Cardiac fibroblast (primary cell): Measurements from ENCODE around the gene CCDC73.
"Not testable (repeated sequence)": the region's sequence is repeated elsewhere in the genome, so short reads cannot be mapped to it uniquely, and the experiment has no call there.

Experiments used
- DNase-seq, 2 donors: peaks; one replicate each; pipeline versions ENCODE4 v3.0.0 to v3.0.0-alpha.2; 2010; ENCODE audit warnings: low read depth in 2 of 2
- H3K4me3 ChIP-seq, 2 donors: replicated peaks in 1 of 2; 1 replicate in 1 of 2; 2 replicates in 1 of 2; pipeline ENCODE4 v1.5.1; 2011; ENCODE audit warnings: low read depth in 2 of 2, low read length in 2 of 2, mild to moderate bottlenecking in 2 of 2, moderate library complexity in 1 of 2
- TF ChIP-seq, protein P1 (sequence below): IDR thresholded peaks from one replicate; pipeline ENCODE4 v1.5.1; 2011; ENCODE audit warnings: low read depth, mild to moderate bottlenecking, low read length, inconsistent platforms

The CCDC73 gene

DNA sequence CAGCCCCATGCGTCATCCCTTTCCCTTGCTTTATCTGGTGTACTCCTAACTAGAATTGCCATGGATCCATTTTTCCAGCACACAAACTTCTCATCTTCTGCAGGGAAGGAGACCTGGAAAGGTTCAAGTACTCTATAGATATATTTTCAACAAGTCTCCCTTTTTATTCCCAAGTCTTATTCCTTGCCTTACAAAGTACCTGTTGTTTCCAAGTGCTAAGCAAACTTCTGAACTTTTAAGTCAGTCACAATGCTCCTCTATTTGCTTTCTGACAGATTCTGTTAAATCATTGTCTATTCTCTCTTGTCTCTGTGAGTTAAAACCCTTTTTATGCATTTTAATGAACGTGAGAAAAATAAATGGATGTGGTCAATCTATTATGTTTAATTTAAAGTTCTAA, 20.4 kb downstream of the CCDC73 start:
- TF ChIP-seq, protein P1, sequence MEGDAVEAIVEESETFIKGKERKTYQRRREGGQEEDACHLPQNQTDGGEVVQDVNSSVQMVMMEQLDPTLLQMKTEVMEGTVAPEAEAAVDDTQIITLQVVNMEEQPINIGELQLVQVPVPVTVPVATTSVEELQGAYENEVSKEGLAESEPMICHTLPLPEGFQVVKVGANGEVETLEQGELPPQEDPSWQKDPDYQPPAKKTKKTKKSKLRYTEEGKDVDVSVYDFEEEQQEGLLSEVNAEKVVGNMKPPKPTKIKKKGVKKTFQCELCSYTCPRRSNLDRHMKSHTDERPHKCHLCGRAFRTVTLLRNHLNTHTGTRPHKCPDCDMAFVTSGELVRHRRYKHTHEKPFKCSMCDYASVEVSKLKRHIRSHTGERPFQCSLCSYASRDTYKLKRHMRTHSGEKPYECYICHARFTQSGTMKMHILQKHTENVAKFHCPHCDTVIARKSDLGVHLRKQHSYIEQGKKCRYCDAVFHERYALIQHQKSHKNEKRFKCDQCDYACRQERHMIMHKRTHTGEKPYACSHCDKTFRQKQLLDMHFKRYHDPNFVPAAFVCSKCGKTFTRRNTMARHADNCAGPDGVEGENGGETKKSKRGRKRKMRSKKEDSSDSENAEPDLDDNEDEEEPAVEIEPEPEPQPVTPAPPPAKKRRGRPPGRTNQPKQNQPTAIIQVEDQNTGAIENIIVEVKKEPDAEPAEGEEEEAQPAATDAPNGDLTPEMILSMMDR: no peak
- DNase-seq: no peak
- H3K4me3 ChIP-seq: no peak overlapping the region

DNA sequence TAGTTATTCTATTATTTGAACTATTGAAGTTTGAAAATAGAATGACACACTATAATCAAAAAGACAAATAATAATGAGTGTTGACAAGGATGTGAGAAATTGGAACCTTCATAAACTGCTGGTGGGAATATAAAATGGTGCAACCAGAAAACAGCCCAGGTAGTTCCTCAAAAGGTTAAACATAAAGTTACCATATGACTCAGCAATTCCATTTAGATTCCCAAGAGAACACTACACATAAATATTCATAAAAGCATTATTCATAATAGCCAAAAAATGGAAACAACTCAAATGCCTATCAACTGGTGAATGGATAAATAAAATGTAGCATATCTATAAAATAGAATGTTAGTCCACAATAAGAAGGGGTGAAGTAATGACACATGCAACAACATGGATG, 21.7 kb downstream of the CCDC73 start:
- no peak overlapping the region for H3K4me3 ChIP-seq
- TF ChIP-seq, protein P1: no peak
- DNase-seq: no peak

DNA sequence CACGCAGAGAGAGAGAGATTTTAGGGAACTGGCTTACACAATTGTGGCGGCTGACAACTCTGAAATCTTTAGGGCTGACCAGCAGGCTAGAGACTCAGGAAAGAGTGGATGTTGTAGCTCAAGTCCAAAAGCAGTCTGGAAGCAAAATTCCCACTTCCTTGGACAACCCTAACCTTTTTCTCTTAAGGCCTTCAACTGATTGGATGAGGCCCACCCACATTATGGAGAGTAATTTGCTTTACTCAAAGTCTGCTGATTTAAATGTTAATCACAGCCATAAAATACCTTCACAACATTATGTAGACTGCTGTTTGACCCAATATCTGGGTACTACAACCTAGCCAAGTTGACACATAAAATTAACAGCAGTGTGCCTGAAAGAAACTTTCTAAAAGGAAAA, 32.7 kb downstream of the CCDC73 start:
- H3K4me3 ChIP-seq, DNase-seq: not testable (repeated sequence)

DNA sequence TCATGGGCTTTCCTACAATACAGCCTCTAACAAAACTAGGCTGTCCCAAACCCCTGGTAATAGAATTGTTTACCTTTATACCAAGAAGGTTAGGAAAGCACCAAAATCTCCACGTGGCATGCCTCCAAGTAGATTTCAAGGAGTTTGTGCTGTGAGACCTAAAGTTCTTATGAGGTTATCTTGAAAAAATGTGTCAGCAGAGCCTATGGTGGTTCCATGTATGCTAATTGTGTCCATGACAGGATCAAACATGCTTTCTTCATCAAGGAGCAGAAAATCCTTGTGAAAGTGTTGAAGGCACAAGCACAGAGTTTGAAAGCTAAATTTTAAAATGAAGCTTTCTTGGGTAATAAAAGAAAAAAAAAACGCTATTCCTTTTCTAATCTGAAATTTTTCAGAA, 36.2 kb downstream of the CCDC73 start:
- no peak for DNase-seq
- TF ChIP-seq, protein P1: no peak
- no peak overlapping the region for H3K4me3 ChIP-seq

DNA sequence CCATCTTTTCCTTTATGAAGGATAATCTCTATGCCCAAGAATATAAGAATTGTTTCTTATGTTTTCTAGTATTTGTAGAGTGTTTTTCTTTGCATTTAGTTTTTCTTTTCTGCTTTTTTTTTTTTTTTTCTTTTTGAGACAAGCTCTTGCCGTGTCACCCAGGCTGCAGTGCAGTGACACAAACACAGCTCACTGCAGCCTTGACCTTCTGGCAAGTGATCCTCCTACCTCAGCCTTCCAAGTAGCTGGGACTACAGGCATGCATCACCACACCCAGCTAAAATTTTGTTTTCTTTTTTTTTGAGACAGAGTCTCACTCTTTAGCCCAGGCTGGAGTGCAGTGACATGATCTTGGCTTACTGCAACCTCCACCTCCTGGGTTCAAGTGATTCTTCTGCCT, 41.3 kb downstream of the CCDC73 start:
- DNase-seq, H3K4me3 ChIP-seq: not testable (repeated sequence)

DNA sequence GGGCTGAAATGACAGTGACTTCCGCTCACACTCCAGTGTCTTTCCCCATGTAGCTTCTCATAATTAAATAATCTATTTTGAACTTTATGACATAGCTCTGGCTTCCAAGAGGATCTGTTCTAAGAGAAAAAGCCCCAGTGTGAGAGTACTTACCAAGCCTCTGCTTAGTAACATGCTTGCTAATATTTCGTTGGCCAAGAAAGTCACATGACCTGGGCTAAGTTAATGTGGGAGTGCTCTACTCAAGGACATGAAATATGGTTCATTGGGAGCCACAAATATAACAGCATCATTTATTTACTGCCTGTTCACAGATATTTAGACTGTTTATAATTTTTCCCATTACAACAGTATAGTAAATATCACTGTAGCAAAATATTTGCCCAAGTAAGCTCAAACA, 42.5 kb downstream of the CCDC73 start:
- no peak for DNase-seq
- TF ChIP-seq, protein P1: no peak

DNA sequence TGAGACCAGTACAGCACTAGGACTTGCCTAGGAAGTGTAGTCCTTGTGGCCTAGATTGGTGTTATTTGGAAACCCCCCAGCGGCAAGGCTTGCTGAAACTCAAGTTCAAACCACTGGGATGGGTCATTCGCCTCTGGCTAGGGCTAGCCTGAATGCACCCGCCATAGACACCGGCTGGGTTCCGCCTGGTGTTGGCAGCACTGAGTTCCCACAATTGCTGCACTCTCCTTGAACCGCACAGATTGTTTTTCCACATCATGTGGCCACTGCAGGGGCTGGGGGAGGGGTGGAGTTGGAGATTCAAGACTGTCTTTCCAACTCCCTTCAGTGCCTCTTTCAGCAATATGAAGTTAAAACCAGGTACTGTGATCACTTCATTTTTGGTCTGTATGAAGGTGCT, 43.1 kb downstream of the CCDC73 start:
- TF ChIP-seq, protein P1: no peak
- no peak overlapping the region for H3K4me3 ChIP-seq
- no peak for DNase-seq

More for the DNA sequence above, 42.5 kb downstream of the CCDC73 start:
- no peak overlapping the region for H3K4me3 ChIP-seq

DNA sequence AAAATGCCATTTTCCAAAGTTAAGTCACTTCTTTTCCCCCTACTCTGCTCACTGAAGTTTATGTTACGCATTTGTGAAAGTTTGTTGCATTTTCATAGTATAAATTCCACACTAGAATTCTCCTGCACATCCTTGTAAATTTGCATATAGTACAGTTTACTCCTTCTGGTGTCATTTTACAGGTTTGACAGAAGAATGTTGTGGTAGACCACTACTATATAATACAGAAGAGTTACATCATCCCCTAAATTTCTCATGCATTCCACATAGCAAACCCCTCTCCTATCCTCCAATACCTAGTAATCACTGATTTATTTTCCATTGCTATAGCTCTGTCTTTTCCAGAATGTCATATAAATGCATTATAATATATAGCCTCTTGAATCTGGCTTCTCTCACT, 64.5 kb downstream of the CCDC73 start:
- TF ChIP-seq, protein P1: no peak
- no peak for DNase-seq
- H3K4me3 ChIP-seq: no peak overlapping the region
